Measurements from ENCODE around the gene DDN. TPM values are rescaled to one million over a fixed set of nuclear protein-coding genes. Genes with fewer than 3 reads are reported as not detected.

The DDN gene
- total RNA-seq (1 to 10 TPM in 1 of 9 donors, under 1 TPM in 7, not detected in 1; 0.08 to 2.2 (median 0.54) TPM), polyA plus RNA-seq (under 1 TPM; 0.08 to 0.17 (median 0.15) TPM)
- long read RNA-seq, donor 1: 0 reads
- long read RNA-seq, donor 2, partial matches to known transcripts: 0 of 1 reads
- long read RNA-seq, donor 2, other reads (novel, unspliced or antisense): 0 of 1 reads
- long read RNA-seq, donor 3: 0 reads
- long read RNA-seq, donor 4: 0 reads
- long read RNA-seq, donor 5, partial matches to known transcripts: 0 of 2 reads
- long read RNA-seq, donor 5, other reads (novel, unspliced or antisense): 2 of 2 reads
- long read RNA-seq, donor 6: 0 reads
- long read RNA-seq, donor 7: 0 reads
- long read RNA-seq, donor 8, partial matches to known transcripts: 0 of 1 reads
- long read RNA-seq, donor 8, other reads (novel, unspliced or antisense): 0 of 1 reads
- long read RNA-seq, donor 9: 0 reads
- long read RNA-seq, donor 10: 0 reads

GRCh38 chr12:48999371-49000131, at the start of gene DDN:
Gene DDN (minus strand): TSS chr12:48999375. CDS start chr12:48999287, 88 bp downstream.
- WGBS, 4 donors: 0 to 1% (median 1%) methylated on average over 13 to 30 of the region's 30 CpGs
- Histone ChIP-seq H3K9me3 (replicated peaks in 1 of 3) (no peaks in the 10 kb centered on the region), H3K36me3 (replicated peaks in 1 of 2) (peaks cover 0 to 37% of the 10 kb centered on the region in 2 donors), H3K27ac (peak within 1 kb of the TSS in 1 of 5 donors; percentile 40), H3K27me3 (peaks cover 6% of the 10 kb centered on the region), H3K4me1 (replicated peaks in 1 of 2) (peaks cover 31 to 40% of the 10 kb centered on the region in 2 donors), H3K4me3 (peak within 1 kb of the TSS in 2 of 4 donors; percentile 36 to 71)
- peak in 4 of 7 donors; percentile 55 to 72 (median 68) for DNase-seq
- intact Hi-C loops (cut with DNase I): no loop called here
- TF ChIP-seq CTCF (IDR thresholded peaks at IDR 0.05) (no peak), POLR2A (IDR thresholded peaks at IDR 0.05) (no peak)

- no peak overlapping the region for H3K4me3 ChIP-seq
- intact Hi-C loops (cut with DNase I): no loop called here
- H3K27ac ChIP-seq: no peak overlapping the region
- H3K4me1 ChIP-seq (replicated peaks in 1 of 2): no peaks in the 10 kb centered on the region
- no peaks in the 10 kb centered on the region for H3K27me3 ChIP-seq
- H3K9me3 ChIP-seq (replicated peaks in 1 of 3): no peaks in the 10 kb centered on the region
- no peak for DNase-seq
- WGBS, 4 donors: 80 to 88% (median 84%) methylated on average over 10 of the region's 10 CpGs
- H3K36me3 ChIP-seq (replicated peaks in 1 of 2): peaks cover 0 to 98% of the 10 kb centered on the region in 2 donors
- TF ChIP-seq POLR2A (IDR thresholded peaks at IDR 0.05) (no peak), CTCF (IDR thresholded peaks at IDR 0.05) (no peak)
Observed at GRCh38 chr12:49048953-49049352, 49.8 kb upstream of the DDN start.

GRCh38 chr12:49046129-49046895, 47.1 kb upstream of the DDN start:
- intact Hi-C loops (cut with DNase I): no loop called here
- Histone ChIP-seq H3K4me1 (replicated peaks in 1 of 2) (no peaks in the 10 kb centered on the region), H3K9me3 (replicated peaks in 1 of 3) (no peaks in the 10 kb centered on the region), H3K27me3 (no peaks in the 10 kb centered on the region), H3K36me3 (replicated peaks in 1 of 2) (peaks cover 0 to 98% of the 10 kb centered on the region in 2 donors), H3K27ac (no peak overlapping the region), H3K4me3 (no peak overlapping the region)
- TF ChIP-seq POLR2A (IDR thresholded peaks at IDR 0.05) (no peak), CTCF (IDR thresholded peaks at IDR 0.05) (no peak)
- 81 to 91% (median 85%) methylated on average over 12 of the region's 12 CpGs for WGBS, 4 donors
- peak in 2 of 7 donors; percentile 51 to 62 for DNase-seq
